K562 (cell line): ENCODE measurements around the gene FMNL2. TPM values are rescaled to one million over a fixed set of nuclear protein-coding genes. Genes with fewer than 3 reads are reported as not detected.

Experiments
- ATAC-seq: fragments of 200-7000 bp; cut with Tn5 transposase; 3 replicates; pipeline ENCODE4 v1.9.1; 2020; ENCODE audit warnings: moderate library complexity
- BruUV-seq: library from RNA; stranded (reverse); fragments of 400-500 nt; replicated peaks from 2 replicates; lab custom pipeline; 2021; lab: Mats Ljungman, UMichigan
- CTCF ChIA-PET: fragments of 300-600 bp; formaldehyde crosslinking; extraction: SDS; loops from one replicate; lab custom pipeline; 2021; ENCODE audit warnings: low intra/inter-chr PET ratio; lab: Yijun Ruan, JAX
- POLR2A ChIA-PET: fragments of 300-600, 350-650 bp; sonication (Branson Sonifier 250); formaldehyde crosslinking; extraction: SDS; loops from one replicate; lab custom pipeline; 2021; ENCODE audit warnings: antibody characterized with exemption, inconsistent platforms; lab: Yijun Ruan, JAX
- DNase-seq, 4 experiments: peaks; one replicate each; pipeline versions ENCODE4 v3.0.0 to v3.0.0-alpha.2; 2011 to 2018; ENCODE audit warnings: low spot score in 3 of 4, mixed read lengths in 3 of 4; ENCODE audit errors: extremely low read depth in 1 of 4
- FAIRE-seq: peaks from 2 replicates; lab custom pipeline; 2011; peaks lifted over from hg19 to GRCh38; lab: Jason Lieb, UNC
- H2AFZ ChIP-seq: 2 replicates; pipeline ENCODE4 v1.6.0; 2011; ENCODE audit warnings: low read depth, low read length, control low read depth, inconsistent platforms
- H3K27ac ChIP-seq: fragments of 200-600 bp; 3 replicates; pipeline ENCODE4 v1.8.0; 2011; ENCODE audit warnings: low read depth, mild to moderate bottlenecking, control low read depth, inconsistent platforms, low read length, moderate library complexity, mixed read lengths; ENCODE audit errors: extremely low read depth
- H3K27me3 ChIP-seq, 2 experiments: fragments of 300-600 bp in 1 of 2; 2 replicates in 1 of 2; 3 replicates in 1 of 2; pipeline versions ENCODE4 v1.6.0 to v1.8.0; 2011; ENCODE audit warnings: inconsistent platforms in 2 of 2, low read length in 2 of 2, mild to moderate bottlenecking in 1 of 2, mixed read lengths in 1 of 2, moderate library complexity in 1 of 2; ENCODE audit not compliant: control insufficient read depth in 2 of 2, insufficient read depth in 2 of 2
- H3K36me3 ChIP-seq: fragments of 300-600 bp; 3 replicates; pipeline ENCODE4 v1.8.0; 2011; ENCODE audit warnings: mild to moderate bottlenecking, low read length, inconsistent platforms; ENCODE audit not compliant: control insufficient read depth, insufficient read depth
- H3K4me1 ChIP-seq, 2 experiments: fragments of 200-600 bp in 1 of 2; replicated peaks in 1 of 2; 2 replicates in 1 of 2; 3 replicates in 1 of 2; pipeline versions ENCODE4 v1.5.1 to v1.8.0; 2011; ENCODE audit warnings: inconsistent platforms in 2 of 2, low read length in 2 of 2, mild to moderate bottlenecking in 1 of 2, mixed read lengths in 1 of 2, moderate library complexity in 1 of 2; ENCODE audit not compliant: control insufficient read depth in 2 of 2, insufficient read depth in 2 of 2
- H3K4me2 ChIP-seq: 2 replicates; pipeline ENCODE4 v1.6.1; 2011; ENCODE audit warnings: low read length, control low read depth, inconsistent platforms, mixed read lengths; ENCODE audit not compliant: insufficient read depth
- H3K4me3 ChIP-seq: fragments of 200-600 bp; sonication (generic), shearing (Covaris generic); 2 replicates; pipeline ENCODE4 v1.5.1; 2016; ENCODE audit warnings: control low read depth, inconsistent platforms
- H3K79me2 ChIP-seq: fragments of 200-600 bp; 3 replicates; pipeline ENCODE4 v1.8.0; 2011; ENCODE audit warnings: low read length, inconsistent platforms; ENCODE audit not compliant: control insufficient read depth, insufficient read depth
- H3K9ac ChIP-seq, 2 experiments: 2 replicates each; pipeline versions ENCODE4 v1.6.0 to v1.6.1; 2011; ENCODE audit warnings: low read depth in 2 of 2, low read length in 2 of 2, control low read depth in 1 of 2, inconsistent platforms in 1 of 2, mild to moderate bottlenecking in 1 of 2, mixed read lengths in 1 of 2; ENCODE audit not compliant: insufficient read depth in 1 of 2
- H3K9me1 ChIP-seq: one replicate; pipeline ENCODE4 v1.6.0; 2011; ENCODE audit warnings: inconsistent platforms, mild to moderate bottlenecking, low read length, moderate library complexity; ENCODE audit not compliant: control insufficient read depth, insufficient read depth
- H3K9me3 ChIP-seq: replicated peaks from 2 replicates; pipeline ENCODE4 v1.5.1; 2011; ENCODE audit warnings: low read depth, low read length, inconsistent platforms; ENCODE audit not compliant: control insufficient read depth, insufficient read depth
- H4K20me1 ChIP-seq: replicated peaks from 2 replicates; pipeline ENCODE4 v1.6.1; 2011; ENCODE audit warnings: low read length, inconsistent platforms, mixed read lengths; ENCODE audit not compliant: control insufficient read depth, insufficient read depth
- COPS2 ChIP-seq: fragments of 450-650 bp; conservative IDR thresholded peaks from 2 replicates; pipeline ENCODE4 v1.6.1; 2016; ENCODE audit warnings: mild to moderate bottlenecking, moderate library complexity
- NCOA4 ChIP-seq: fragments of 450-650 bp; IDR thresholded peaks from 2 replicates; pipeline ENCODE4 v1.6.1; 2018; ENCODE audit warnings: mild to moderate bottlenecking; ENCODE audit not compliant: partially characterized antibody
- NFIC ChIP-seq: fragments of 450-650 bp; IDR thresholded peaks from 2 replicates; pipeline ENCODE4 v1.6.1; 2017; ENCODE audit warnings: mild to moderate bottlenecking, inconsistent platforms
- PML ChIP-seq: IDR thresholded peaks from 2 replicates; pipeline ENCODE4 v1.6.1; 2012; ENCODE audit warnings: low read length, inconsistent platforms
- ZNF778 ChIP-seq: fragments of 450-650 bp; formaldehyde crosslinking; IDR thresholded peaks from 2 replicates; pipeline ENCODE4 v1.4.0; 2020; ENCODE audit warnings: mild to moderate bottlenecking, moderate library complexity
- WGBS: fragments of 100-300 bp; shearing (Covaris generic); methylation state at CpG from one replicate; pipeline ENCODE4 v1.1.6; 2016; ENCODE audit warnings: low coverage, mixed read lengths; ENCODE audit not compliant: insufficient coverage; ENCODE audit errors: missing lambda C conversion rate; 5-methylcytosine and 5-hydroxymethylcytosine counted together
- in situ Hi-C: fragments of 300-500 bp; cut with MboI; formaldehyde crosslinking; loops from 4 replicates; pipeline ENCODE4 v1.15.0; 2018; ENCODE audit warnings: inconsistent platforms, mixed read lengths
- intact Hi-C: fragments of 100-400 bp; cut with micrococcal nuclease; formaldehyde crosslinking; loops from 2 replicates; pipeline ENCODE4 v1.14.2; 2022
- polyA plus RNA-seq, 8 experiments: library from polyadenylated mRNA; depleted of rRNA in 4 of 8; stranded (reverse) in 5 of 8; unstranded in 3 of 8; fragments of >200 nt; fragmentation: Nextera tagmentation in 2 of 8; fragmentation: Illumina TruSeq in 1 of 8; extraction: Ambion mirVana in 2 of 8; extraction: Trizol in 1 of 8; gene quantifications; 2 replicates each; pipeline versions ENCODE4 v1.2.1 to v1.2.3, GENCODE V29; 2011 to 2014; ENCODE audit warnings: inconsistent platforms in 1 of 8, missing spikeins in 1 of 8
- total RNA-seq, 7 experiments: library from RNA; depleted of rRNA in 6 of 7; stranded (reverse); fragments of >200 nt in 6 of 7; fragmentation: Illumina TruSeq in 2 of 7; extraction: Trizol in 2 of 7; gene quantifications; 2 replicates each; pipeline versions ENCODE4 v1.2.1 to v1.2.3, GENCODE V29; 2011 to 2021; ENCODE audit warnings: low replicate concordance in 1 of 7
- TF ChIP-seq, protein P1 (sequence below): fragments of 450-650 bp; IDR thresholded peaks from one replicate; pipeline ENCODE4 v1.6.1; 2018; ENCODE audit warnings: mild to moderate bottlenecking, moderate library complexity; ENCODE audit not compliant: partially characterized antibody
- TF ChIP-seq, protein P2 (sequence below): fragments of 450-650 bp; IDR thresholded peaks from 2 replicates; pipeline ENCODE4 v1.6.1; 2014; ENCODE audit warnings: low read depth, mild to moderate bottlenecking, moderate library complexity, borderline replicate concordance
- TF ChIP-seq, protein P3 (sequence below): IDR thresholded peaks from 2 replicates; pipeline ENCODE4 v1.6.1; 2014; ENCODE audit warnings: antibody characterized with exemption
- TF ChIP-seq, protein P4 (sequence below): sonication (generic); formaldehyde crosslinking; IDR thresholded peaks from 2 replicates; pipeline ENCODE4 v1.8.1; 2023; ENCODE audit warnings: mild to moderate bottlenecking, missing genetic modification reagents

FMNL2 gene
- total and polyA plus RNA-seq, 9 of the 15 experiments (the other 6 are each of a cell fraction or from before 2014, with no cell fraction given), result 0.15 to 0.49 (median 0.24) TPM; not detected in 1

DNA sequence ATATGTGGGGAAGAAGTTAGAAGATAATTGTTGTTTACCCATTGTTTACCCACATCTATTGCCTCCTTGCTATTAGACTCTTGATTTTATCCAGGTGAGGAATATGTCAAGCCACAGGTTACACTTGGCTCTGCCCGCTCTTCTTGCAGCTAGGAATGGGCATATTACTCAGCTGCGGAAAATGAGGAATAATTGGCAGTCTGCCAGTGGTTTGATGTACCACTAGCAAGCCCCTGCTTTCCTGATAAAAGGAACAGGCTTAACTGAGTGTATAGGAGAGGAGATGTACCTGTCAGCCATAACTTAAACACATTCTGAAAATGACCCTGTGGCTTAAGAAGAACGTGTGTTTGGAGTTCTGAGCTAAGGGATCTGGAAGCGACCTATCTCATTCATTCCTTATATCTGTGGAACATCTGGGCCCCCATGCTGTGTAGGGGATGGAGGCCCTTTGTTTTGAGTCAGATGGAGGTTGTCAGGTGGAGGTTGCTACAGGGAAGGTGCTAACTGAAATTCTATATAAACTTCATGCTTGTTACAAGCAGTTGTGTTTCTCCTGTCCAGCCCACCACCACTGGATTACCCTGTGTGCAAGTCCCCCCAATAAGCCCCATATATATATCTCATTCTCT lies 4.6 kb upstream of the FMNL2 start:
- H3K4me3 ChIP-seq, result no peak overlapping the region
- ATAC-seq (no peak), FAIRE-seq (no peak), DNase-seq (no peak)
- BruUV-seq, result no TSS peak
- H3K4me2 ChIP-seq, result no peak overlapping the region
- no peak overlapping the region for H2AFZ ChIP-seq
- in situ Hi-C loops, result no loop called here
- no peaks in the 10 kb centered on the region for H3K36me3 ChIP-seq
- ChIA-PET CTCF (interaction anchor here (0.7 kb wide), 1 partner anchor 305 kb away, joined by 3 read pairs; no protein-coding TSS in a partner anchor), POLR2A (no interaction called here)
- 3% methylated on average over 4 of the region's 4 CpGs for WGBS
- no peaks in the 10 kb centered on the region for H4K20me1 ChIP-seq
- no peaks in the 10 kb centered on the region for H3K9me1 ChIP-seq
- H3K4me1 ChIP-seq, result peaks cover 0 to 6% of the 10 kb centered on the region in 2 experiments; a peak in 3 of 5 replicates
- no peak overlapping the region for H3K9ac ChIP-seq
- peaks cover 0 to 1% of the 10 kb centered on the region in 2 experiments; a peak in 2 of 5 replicates for H3K27me3 ChIP-seq
- no peak overlapping the region for H3K27ac ChIP-seq
- no peaks in the 10 kb centered on the region for H3K79me2 ChIP-seq
- no peaks in the 10 kb centered on the region for H3K9me3 ChIP-seq
- intact Hi-C loops, result loop anchor here (10.0 kb wide), 2 partner anchors 296 to 304 kb away; no protein-coding TSS in a partner anchor
- TF ChIP-seq, protein P1, sequence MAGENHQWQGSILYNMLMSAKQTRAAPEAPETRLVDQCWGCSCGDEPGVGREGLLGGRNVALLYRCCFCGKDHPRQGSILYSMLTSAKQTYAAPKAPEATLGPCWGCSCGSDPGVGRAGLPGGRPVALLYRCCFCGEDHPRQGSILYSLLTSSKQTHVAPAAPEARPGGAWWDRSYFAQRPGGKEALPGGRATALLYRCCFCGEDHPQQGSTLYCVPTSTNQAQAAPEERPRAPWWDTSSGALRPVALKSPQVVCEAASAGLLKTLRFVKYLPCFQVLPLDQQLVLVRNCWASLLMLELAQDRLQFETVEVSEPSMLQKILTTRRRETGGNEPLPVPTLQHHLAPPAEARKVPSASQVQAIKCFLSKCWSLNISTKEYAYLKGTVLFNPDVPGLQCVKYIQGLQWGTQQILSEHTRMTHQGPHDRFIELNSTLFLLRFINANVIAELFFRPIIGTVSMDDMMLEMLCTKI, result no peak
- TF ChIP-seq COPS2 (no peak), NFIC (peak; percentile 84), PML (no peak), NCOA4 (no peak), ZNF778 (CRISPR knock-in tag) (no peak)
- TF ChIP-seq, protein P2, sequence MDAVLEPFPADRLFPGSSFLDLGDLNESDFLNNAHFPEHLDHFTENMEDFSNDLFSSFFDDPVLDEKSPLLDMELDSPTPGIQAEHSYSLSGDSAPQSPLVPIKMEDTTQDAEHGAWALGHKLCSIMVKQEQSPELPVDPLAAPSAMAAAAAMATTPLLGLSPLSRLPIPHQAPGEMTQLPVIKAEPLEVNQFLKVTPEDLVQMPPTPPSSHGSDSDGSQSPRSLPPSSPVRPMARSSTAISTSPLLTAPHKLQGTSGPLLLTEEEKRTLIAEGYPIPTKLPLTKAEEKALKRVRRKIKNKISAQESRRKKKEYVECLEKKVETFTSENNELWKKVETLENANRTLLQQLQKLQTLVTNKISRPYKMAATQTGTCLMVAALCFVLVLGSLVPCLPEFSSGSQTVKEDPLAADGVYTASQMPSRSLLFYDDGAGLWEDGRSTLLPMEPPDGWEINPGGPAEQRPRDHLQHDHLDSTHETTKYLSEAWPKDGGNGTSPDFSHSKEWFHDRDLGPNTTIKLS, result no peak
- TF ChIP-seq, protein P3, sequence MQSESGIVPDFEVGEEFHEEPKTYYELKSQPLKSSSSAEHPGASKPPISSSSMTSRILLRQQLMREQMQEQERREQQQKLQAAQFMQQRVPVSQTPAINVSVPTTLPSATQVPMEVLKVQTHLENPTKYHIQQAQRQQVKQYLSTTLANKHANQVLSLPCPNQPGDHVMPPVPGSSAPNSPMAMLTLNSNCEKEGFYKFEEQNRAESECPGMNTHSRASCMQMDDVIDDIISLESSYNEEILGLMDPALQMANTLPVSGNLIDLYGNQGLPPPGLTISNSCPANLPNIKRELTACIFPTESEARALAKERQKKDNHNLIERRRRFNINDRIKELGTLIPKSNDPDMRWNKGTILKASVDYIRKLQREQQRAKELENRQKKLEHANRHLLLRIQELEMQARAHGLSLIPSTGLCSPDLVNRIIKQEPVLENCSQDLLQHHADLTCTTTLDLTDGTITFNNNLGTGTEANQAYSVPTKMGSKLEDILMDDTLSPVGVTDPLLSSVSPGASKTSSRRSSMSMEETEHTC, result no peak
- TF ChIP-seq, protein P4, sequence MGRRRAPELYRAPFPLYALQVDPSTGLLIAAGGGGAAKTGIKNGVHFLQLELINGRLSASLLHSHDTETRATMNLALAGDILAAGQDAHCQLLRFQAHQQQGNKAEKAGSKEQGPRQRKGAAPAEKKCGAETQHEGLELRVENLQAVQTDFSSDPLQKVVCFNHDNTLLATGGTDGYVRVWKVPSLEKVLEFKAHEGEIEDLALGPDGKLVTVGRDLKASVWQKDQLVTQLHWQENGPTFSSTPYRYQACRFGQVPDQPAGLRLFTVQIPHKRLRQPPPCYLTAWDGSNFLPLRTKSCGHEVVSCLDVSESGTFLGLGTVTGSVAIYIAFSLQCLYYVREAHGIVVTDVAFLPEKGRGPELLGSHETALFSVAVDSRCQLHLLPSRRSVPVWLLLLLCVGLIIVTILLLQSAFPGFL (CRISPR knock-in tag), result no peak
